ENCODE measurements around the gene ZBTB5. TPM values are rescaled to one million over a fixed set of nuclear protein-coding genes. Genes with fewer than 3 reads are reported as not detected.

ZBTB5 gene
- total RNA-seq, 1 experiment from 2014 or later = 16.7 TPM

DNA sequence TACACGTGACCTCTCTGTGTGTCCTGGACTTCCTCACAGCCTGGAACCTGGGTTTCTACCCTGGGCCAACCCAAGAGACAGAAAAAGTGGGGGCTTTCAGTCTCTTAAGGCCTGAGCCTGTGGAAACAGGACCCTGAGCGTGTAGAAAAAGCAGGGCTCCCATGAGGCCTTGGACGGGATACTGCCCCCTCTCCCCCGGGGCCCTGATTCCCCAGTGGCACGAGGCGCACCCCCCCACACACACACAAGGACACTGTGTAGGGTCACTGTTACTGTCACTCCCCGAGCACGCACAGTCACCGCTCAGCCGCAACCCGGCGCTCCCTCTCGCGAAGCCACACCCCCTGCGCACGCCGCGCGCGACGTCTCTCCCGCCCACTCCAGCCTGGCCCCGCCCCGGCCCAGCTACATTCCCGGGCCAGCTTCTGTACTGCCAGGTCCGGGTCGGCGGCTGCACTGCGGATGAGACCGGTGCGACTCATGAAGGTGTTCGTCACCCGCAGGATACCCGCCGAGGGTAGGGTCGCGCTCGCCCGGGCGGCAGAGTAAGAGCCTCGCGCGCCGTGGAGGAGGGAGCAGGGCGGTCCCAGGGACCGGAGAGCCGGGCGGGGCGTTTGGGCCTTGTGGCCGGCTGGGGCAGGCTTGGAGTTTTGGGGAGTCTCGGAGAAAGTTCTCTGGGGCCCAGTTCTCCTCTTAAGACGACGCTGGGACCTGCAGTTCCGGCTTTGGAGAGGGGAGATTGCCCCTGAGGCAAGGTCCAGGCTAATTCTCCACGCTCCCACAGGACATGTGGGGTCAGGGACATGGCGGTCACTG is 42.8 kb downstream of the ZBTB5 start, which contains the start of gene GRHPR (continued):
- no peak for TF ChIP-seq ZNF532 (CRISPR knock-in tag; IDR thresholded peaks at IDR 0.05; ENCODE audit: borderline replicate concordance)
- no peak for TF ChIP-seq CTCF (IDR thresholded peaks at IDR 0.05)
- TF ChIP-seq TP53 (CRISPR knock-in tag; IDR thresholded peaks at IDR 0.05) = no peak
- TF ChIP-seq, protein P1, sequence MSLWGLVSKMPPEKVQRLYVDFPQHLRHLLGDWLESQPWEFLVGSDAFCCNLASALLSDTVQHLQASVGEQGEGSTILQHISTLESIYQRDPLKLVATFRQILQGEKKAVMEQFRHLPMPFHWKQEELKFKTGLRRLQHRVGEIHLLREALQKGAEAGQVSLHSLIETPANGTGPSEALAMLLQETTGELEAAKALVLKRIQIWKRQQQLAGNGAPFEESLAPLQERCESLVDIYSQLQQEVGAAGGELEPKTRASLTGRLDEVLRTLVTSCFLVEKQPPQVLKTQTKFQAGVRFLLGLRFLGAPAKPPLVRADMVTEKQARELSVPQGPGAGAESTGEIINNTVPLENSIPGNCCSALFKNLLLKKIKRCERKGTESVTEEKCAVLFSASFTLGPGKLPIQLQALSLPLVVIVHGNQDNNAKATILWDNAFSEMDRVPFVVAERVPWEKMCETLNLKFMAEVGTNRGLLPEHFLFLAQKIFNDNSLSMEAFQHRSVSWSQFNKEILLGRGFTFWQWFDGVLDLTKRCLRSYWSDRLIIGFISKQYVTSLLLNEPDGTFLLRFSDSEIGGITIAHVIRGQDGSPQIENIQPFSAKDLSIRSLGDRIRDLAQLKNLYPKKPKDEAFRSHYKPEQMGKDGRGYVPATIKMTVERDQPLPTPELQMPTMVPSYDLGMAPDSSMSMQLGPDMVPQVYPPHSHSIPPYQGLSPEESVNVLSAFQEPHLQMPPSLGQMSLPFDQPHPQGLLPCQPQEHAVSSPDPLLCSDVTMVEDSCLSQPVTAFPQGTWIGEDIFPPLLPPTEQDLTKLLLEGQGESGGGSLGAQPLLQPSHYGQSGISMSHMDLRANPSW (CRISPR knock-in tag; conservative IDR thresholded peaks at IDR 0.05; ENCODE audit: low read depth) = no peak
- no peak for TF ChIP-seq ZNF138 (CRISPR knock-in tag; conservative IDR thresholded peaks at IDR 0.05)
- no peak for TF ChIP-seq ZNF219 (CRISPR knock-in tag; IDR thresholded peaks at IDR 0.05; ENCODE audit: borderline replicate concordance)
- TF ChIP-seq ZNF317 (CRISPR knock-in tag; IDR thresholded peaks at IDR 0.05; ENCODE audit: borderline replicate concordance, low read depth) = 0 out of 2 replicates have a peak, but pooled peaks have one; percentile 16
- TF ChIP-seq GABPB1 (CRISPR knock-in tag; IDR thresholded peaks at IDR 0.05) = 0 out of 2 replicates have a peak, but pooled peaks have one; percentile 34
- TF ChIP-seq TCF7 (CRISPR knock-in tag; IDR thresholded peaks at IDR 0.05; ENCODE audit: low read depth) = no peak
- TF ChIP-seq KAT7 (CRISPR knock-in tag; IDR thresholded peaks at IDR 0.05; ENCODE audit: borderline replicate concordance) = peak; percentile 67; the same call in 1 of the 2 replicates
- peak; percentile 52; the same call in 1 of the 2 replicates for TF ChIP-seq ZNF232 (CRISPR knock-in tag; IDR thresholded peaks at IDR 0.05)
- no peak for TF ChIP-seq ZNF671 (CRISPR knock-in tag; IDR thresholded peaks at IDR 0.05)
- TF ChIP-seq FOXP1 (CRISPR knock-in tag; IDR thresholded peaks at IDR 0.05; ENCODE audit: borderline replicate concordance) = no peak; the same call in 1 of the 2 replicates
- TF ChIP-seq, protein P2, sequence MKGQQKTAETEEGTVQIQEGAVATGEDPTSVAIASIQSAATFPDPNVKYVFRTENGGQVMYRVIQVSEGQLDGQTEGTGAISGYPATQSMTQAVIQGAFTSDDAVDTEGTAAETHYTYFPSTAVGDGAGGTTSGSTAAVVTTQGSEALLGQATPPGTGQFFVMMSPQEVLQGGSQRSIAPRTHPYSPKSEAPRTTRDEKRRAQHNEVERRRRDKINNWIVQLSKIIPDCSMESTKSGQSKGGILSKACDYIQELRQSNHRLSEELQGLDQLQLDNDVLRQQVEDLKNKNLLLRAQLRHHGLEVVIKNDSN (CRISPR knock-in tag; IDR thresholded peaks at IDR 0.05) = peak; percentile 63; the same call in 1 of the 2 replicates
- TF ChIP-seq SMAD4 (CRISPR knock-in tag; IDR thresholded peaks at IDR 0.05) = no peak
- TF ChIP-seq, protein P3, sequence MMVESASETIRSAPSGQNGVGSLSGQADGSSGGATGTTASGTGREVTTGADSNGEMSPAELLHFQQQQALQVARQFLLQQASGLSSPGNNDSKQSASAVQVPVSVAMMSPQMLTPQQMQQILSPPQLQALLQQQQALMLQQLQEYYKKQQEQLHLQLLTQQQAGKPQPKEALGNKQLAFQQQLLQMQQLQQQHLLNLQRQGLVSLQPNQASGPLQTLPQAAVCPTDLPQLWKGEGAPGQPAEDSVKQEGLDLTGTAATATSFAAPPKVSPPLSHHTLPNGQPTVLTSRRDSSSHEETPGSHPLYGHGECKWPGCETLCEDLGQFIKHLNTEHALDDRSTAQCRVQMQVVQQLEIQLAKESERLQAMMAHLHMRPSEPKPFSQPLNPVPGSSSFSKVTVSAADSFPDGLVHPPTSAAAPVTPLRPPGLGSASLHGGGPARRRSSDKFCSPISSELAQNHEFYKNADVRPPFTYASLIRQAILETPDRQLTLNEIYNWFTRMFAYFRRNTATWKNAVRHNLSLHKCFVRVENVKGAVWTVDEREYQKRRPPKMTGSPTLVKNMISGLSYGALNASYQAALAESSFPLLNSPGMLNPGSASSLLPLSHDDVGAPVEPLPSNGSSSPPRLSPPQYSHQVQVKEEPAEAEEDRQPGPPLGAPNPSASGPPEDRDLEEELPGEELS (CRISPR knock-in tag; IDR thresholded peaks at IDR 0.05) = peak; percentile 32; the same call in 1 of the 2 replicates
- TF ChIP-seq ARID4B (CRISPR knock-in tag; IDR thresholded peaks at IDR 0.05; ENCODE audit: borderline replicate concordance) = no peak
- TF ChIP-seq, protein P4, sequence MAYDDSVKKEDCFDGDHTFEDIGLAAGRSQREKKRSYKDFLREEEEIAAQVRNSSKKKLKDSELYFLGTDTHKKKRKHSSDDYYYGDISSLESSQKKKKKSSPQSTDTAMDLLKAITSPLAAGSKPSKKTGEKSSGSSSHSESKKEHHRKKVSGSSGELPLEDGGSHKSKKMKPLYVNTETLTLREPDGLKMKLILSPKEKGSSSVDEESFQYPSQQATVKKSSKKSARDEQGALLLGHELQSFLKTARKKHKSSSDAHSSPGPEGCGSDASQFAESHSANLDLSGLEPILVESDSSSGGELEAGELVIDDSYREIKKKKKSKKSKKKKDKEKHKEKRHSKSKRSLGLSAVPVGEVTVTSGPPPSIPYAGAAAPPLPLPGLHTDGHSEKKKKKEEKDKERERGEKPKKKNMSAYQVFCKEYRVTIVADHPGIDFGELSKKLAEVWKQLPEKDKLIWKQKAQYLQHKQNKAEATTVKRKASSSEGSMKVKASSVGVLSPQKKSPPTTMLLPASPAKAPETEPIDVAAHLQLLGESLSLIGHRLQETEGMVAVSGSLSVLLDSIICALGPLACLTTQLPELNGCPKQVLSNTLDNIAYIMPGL (CRISPR knock-in tag; IDR thresholded peaks at IDR 0.05) = peak; percentile 75
